ENCODE measurements around the gene DDX4.

GRCh38 chr5:55853818-55854217, 116.0 kb downstream of the DDX4 start:
- no peak for TF ChIP-seq CTCF (conservative IDR thresholded peaks at IDR 0.05; ENCODE audit: low read length)
- TF ChIP-seq EZH2phosphoT487 (IDR thresholded peaks at IDR 0.05; ENCODE audit: borderline replicate concordance, low read depth, low read length), result no peak

All from OCI-LY7 (cell line).